IPS-15b (cell line): ENCODE measurements around the gene CHST15.

Experiments used
- H3K27me3 ChIP-seq: one replicate; pipeline ENCODE4 v1.6.1; 2013; ENCODE audit warnings: low read length; ENCODE audit not compliant: control insufficient read depth, insufficient read depth
- H3K36me3 ChIP-seq: one replicate; pipeline ENCODE4 v1.6.1; 2013; ENCODE audit warnings: low read length; ENCODE audit not compliant: control insufficient read depth, insufficient read depth
- H3K4me1 ChIP-seq: one replicate; pipeline ENCODE4 v1.6.1; 2013; ENCODE audit warnings: mild to moderate bottlenecking, low read length; ENCODE audit not compliant: control insufficient read depth, insufficient read depth
- H3K4me3 ChIP-seq: one replicate; pipeline ENCODE4 v1.5.1; 2013; ENCODE audit warnings: low read depth, low read length
- H3K9ac ChIP-seq: one replicate; pipeline ENCODE4 v1.6.1; 2013; ENCODE audit warnings: low read depth, mild to moderate bottlenecking, low read length
- H3K9me3 ChIP-seq: one replicate; pipeline ENCODE4 v1.6.1; 2013; ENCODE audit warnings: mild to moderate bottlenecking, low read length; ENCODE audit not compliant: control insufficient read depth, insufficient read depth

The CHST15 gene

DNA sequence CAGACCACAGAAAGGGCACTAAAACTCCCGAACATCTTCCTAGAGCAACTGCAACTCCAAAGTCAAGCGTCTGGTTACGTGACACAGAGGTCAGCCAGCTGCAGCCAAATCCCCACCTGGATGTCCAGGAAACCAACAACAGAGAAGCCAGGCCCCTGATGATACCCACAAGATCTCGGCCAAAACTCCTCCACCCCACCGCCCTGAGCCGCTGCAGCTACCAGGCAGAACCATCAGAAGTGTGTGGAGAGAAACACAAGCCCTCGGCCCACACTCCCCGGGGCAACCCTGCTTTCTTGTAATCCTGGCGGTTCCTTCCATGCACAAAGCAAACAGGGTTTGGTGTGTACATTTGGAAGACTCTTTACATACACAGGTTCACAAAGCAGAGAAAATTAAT lies 8.7 kb downstream of the CHST15 start:
- Histone ChIP-seq H3K4me3 (no peak overlapping the region), H3K36me3 (no peaks in the 10 kb centered on the region), H3K27me3 (no peaks in the 10 kb centered on the region), H3K4me1 (peaks cover 2% of the 10 kb centered on the region), H3K9ac (no peak overlapping the region), H3K9me3 (no peaks in the 10 kb centered on the region)

DNA sequence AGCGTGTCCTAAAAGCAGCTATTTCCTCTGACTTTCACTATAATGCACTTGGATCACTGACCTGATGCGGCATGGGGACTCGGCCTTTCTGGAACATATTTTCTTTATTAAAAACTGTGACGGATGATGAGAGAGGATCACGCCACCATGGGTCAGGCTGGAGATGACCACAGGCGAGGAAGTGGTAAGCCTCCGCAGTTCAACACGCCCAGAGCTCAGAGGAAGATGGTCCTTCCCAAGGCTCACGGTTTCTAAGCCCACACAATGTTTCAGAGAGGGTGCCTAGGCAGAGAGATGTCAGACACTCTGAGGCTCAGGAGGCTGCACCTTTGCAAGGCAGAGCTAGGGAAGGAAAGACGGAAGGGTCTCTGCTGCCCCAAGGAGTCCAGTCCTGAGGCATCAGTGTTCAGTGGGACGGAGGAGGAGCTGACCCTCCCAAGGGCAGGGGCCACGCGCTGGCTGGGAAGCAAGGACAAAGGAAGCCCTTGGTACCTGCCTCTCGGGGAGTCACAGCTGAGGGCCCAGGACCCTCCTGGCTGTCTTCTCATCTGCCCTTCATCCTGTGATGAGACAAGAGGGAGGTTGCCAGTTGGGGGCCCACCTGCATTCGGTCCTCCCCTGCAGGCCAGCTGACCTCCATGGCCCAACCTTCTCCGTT lies 9.5 kb downstream of the CHST15 start:
- Histone ChIP-seq H3K4me1 (peaks cover 2% of the 10 kb centered on the region), H3K36me3 (no peaks in the 10 kb centered on the region), H3K9me3 (no peaks in the 10 kb centered on the region), H3K27me3 (no peaks in the 10 kb centered on the region), H3K9ac (no peak overlapping the region), H3K4me3 (no peak overlapping the region)

DNA sequence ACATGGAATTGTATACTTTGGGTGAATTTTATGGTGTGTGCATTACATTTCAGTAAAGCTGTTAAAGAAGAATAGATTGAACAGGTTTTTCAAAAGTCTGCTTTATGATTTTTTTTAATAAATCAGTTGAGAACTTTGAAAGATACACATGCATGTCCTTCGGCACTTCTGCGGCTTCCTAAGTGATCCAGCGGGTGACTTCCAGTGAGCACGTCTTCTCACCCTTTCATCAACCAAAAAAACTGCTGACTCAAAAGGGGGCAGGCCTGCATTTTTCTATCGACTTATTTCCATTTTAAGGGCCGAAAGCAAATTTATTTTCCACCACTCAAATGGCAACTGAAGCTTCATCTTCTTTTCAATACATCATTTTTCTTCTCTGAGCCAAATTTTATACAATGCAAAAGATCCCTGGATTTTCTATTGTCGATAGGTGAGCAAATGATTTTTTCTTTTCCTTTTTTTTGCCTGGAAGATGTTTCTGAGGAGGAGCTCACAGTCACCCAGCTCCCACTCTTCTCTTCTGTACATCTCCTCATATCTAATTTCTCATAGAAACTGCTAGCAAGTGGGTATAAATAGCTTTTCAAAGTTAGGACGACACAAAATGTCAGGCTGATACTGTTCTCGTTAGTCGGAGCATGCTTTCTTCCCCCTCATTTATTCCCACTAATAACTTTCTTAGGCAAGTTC lies 10.2 kb downstream of the CHST15 start:
- no peaks in the 10 kb centered on the region for H3K9me3 ChIP-seq
- H3K4me1 ChIP-seq = peaks cover 2% of the 10 kb centered on the region
- H3K4me3 ChIP-seq = no peak overlapping the region
- no peaks in the 10 kb centered on the region for H3K27me3 ChIP-seq
- no peak overlapping the region for H3K9ac ChIP-seq
- no peaks in the 10 kb centered on the region for H3K36me3 ChIP-seq

DNA sequence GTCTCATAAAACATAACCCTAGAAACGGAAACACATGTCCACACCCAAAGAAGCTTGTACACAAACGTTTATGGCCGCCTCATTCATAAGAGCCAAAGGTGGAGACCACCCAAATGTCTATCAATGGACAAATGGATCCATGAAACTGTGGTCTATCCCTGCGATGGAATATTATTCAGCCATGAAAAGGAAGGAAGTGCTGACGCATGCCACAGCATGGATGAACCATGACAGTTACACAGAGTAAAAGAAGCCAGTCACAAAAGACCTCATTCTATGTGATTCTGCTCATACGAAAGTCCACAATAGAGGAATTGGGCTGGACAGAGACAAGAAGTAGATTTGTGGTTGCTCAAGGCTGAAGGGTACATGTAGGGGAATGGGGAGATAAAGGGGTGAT lies 10.8 kb downstream of the CHST15 start:
- Histone ChIP-seq H3K36me3 (no peaks in the 10 kb centered on the region), H3K27me3 (no peaks in the 10 kb centered on the region), H3K4me3 (no peak overlapping the region), H3K9me3 (no peaks in the 10 kb centered on the region), H3K9ac (no peak overlapping the region), H3K4me1 (no peaks in the 10 kb centered on the region)

DNA sequence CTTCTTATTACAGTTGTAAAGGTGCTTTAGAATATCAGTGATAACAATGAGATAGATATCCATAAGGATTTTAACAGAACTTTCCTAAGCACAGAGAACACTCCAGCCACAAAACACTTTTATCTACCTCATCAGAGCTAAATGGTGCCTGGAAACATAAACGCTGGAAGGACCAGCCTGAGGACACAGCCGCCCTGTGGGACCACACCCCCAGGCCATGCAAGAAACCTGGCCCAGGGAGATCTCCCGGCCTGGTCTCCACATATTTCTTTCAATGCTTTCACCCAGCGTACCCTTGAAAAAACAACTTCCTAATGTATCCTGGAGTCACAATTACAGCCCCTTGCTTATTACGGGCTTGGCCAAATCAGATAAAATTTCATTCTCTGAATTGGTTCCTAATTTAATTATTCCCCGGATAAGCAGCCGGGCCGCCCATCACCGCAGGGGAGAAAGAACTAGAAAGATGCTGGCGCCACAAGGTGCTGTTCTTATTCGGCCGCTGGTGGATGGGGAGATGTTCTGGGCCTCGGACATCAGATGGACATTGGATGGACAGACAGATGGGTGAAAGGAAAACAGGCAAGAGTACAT lies 11.8 kb downstream of the CHST15 start:
- H3K4me1 ChIP-seq = no peaks in the 10 kb centered on the region
- H3K36me3 ChIP-seq = no peaks in the 10 kb centered on the region
- H3K4me3 ChIP-seq = no peak overlapping the region
- H3K9ac ChIP-seq = no peak overlapping the region
- H3K9me3 ChIP-seq = no peaks in the 10 kb centered on the region
- H3K27me3 ChIP-seq = no peaks in the 10 kb centered on the region

DNA sequence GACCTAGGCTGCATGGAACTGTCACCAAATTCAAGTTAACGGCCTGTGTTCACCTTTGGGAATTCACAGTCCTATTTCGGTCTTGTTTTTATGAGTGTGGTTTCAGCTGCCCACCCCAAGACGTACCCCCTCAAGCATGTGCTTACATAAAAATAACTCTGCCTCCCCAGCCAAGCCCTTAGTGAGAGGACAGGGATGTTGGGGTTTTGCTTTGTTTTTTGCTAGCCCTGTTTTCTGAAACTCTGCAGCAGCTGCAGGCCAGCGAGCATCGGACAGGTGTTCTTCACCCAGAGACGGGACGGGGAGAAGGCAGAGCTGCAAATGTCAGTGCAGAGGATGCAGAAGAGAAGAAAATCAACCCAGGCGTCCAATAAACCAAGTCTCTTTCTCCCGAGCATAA lies 13.5 kb downstream of the CHST15 start:
- Histone ChIP-seq H3K27me3 (no peaks in the 10 kb centered on the region), H3K9ac (no peak overlapping the region), H3K4me3 (no peak overlapping the region), H3K36me3 (no peaks in the 10 kb centered on the region), H3K4me1 (peaks cover 3% of the 10 kb centered on the region), H3K9me3 (no peaks in the 10 kb centered on the region)

DNA sequence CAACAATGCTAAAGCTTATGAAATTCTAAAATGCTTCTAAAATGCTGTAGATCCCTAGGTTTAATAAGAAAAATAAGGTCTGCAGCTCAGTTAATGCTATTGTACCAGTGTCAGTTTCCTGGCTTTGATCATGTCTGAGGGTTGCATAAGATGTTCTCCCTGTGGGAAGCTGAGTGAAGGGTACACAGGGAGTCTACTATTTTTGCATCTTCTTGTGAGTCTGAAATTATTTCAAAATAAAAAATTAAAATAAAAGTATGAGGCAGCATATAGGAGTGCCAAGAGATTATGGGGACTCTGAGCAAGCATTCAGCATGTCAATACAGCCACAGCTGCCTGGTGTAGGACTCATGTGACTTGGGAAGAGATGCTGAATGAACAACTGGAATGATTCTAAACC lies 14.7 kb downstream of the CHST15 start:
- H3K36me3 ChIP-seq = no peaks in the 10 kb centered on the region
- H3K27me3 ChIP-seq = no peaks in the 10 kb centered on the region
- H3K9me3 ChIP-seq = no peaks in the 10 kb centered on the region
- H3K4me3 ChIP-seq = no peak overlapping the region
- peaks cover 3% of the 10 kb centered on the region for H3K4me1 ChIP-seq
- no peak overlapping the region for H3K9ac ChIP-seq

DNA sequence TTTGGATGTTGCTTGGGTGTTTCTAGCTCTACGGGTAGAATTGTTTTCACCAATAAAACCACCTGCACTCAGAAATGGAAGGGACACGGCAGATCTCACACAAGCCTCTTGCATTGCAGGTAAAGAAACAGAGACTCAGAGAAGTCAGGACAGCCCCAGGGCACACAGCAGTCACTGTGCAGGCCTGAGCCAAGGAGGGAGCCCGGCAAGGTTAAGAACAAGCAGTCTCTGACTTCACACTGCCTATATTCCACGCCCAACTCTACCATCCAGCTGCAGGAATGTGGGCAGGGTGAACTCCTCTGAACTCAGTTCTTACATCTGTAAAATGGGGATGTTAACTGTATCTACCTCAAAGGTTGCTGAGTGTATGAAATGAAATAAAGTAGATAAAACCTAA lies 15.4 kb downstream of the CHST15 start:
- H3K9ac ChIP-seq = no peak overlapping the region
- H3K4me1 ChIP-seq = peaks cover 3% of the 10 kb centered on the region
- H3K36me3 ChIP-seq = no peaks in the 10 kb centered on the region
- no peaks in the 10 kb centered on the region for H3K9me3 ChIP-seq
- no peaks in the 10 kb centered on the region for H3K27me3 ChIP-seq
- H3K4me3 ChIP-seq = no peak overlapping the region

DNA sequence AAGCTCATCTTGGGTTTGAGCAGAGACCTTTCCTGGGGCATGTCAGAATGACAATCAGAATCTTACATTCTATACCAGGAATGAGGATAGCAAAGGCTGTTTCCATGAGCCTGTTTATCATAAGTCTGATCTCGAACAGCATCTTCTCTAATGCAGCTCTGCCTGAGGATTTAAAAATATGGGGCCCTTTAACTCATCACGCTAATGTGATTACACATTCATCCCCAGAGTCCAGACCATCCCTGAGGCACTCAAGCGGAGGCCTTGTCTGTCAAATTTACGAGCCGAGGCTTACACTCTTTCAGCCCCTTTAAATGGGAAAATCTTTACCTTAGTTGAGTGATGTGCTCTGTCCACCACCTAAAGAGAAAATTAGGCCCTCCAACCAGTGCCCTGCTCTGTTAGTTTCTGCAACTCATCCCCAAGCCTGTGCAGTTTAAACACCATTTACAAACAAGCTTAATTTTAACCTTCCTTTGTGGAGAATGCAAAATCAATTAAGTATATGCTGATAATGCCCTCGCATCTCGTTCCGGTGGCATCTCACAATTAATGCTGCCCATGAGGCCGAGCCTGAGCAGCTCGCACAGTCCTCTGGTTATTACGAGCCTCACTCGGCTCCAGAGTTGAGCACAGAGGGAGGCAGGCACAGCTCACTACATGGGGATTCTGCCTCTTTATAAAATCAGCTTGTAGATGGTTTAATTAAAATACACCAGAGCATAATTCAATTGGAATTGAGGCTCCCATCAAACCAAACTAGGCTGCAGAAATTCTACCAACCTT lies 16.0 kb downstream of the CHST15 start:
- H3K4me3 ChIP-seq = no peak overlapping the region
- H3K9ac ChIP-seq = no peak overlapping the region
- H3K27me3 ChIP-seq = no peaks in the 10 kb centered on the region
- H3K9me3 ChIP-seq = no peaks in the 10 kb centered on the region
- no peaks in the 10 kb centered on the region for H3K36me3 ChIP-seq
- peaks cover 3% of the 10 kb centered on the region for H3K4me1 ChIP-seq

DNA sequence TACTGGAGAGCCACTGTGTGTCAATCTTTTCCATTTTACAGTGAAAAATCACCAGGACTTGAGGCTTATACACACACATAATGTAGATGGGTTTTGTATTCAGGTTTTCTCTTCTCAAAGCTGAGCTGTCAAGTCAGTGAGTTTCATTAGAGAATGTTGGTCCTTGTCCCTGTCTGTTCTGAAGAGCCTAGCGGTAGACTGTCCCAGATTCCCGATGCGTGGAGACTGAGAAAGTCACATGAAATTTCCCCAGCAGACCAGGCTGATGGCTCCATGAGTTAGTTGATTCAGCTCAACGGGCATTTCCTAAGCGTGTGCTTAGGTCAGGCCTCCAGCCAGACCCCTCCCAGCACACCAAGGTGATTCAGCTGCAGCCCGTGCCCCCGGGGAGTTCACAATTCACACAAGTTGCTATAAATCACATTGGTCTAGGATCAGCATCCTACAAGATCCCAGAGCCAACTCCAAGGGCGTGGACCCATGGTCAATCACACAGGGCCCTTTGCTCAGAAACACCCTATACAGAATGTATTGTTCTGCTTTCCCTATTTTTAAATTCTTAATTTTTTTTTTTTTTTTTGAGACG lies 17.2 kb downstream of the CHST15 start:
- H3K4me3 ChIP-seq = no peak overlapping the region
- H3K4me1 ChIP-seq = peaks cover 3% of the 10 kb centered on the region
- H3K9me3 ChIP-seq = no peaks in the 10 kb centered on the region
- no peak overlapping the region for H3K9ac ChIP-seq
- no peaks in the 10 kb centered on the region for H3K27me3 ChIP-seq
- H3K36me3 ChIP-seq = no peaks in the 10 kb centered on the region

DNA sequence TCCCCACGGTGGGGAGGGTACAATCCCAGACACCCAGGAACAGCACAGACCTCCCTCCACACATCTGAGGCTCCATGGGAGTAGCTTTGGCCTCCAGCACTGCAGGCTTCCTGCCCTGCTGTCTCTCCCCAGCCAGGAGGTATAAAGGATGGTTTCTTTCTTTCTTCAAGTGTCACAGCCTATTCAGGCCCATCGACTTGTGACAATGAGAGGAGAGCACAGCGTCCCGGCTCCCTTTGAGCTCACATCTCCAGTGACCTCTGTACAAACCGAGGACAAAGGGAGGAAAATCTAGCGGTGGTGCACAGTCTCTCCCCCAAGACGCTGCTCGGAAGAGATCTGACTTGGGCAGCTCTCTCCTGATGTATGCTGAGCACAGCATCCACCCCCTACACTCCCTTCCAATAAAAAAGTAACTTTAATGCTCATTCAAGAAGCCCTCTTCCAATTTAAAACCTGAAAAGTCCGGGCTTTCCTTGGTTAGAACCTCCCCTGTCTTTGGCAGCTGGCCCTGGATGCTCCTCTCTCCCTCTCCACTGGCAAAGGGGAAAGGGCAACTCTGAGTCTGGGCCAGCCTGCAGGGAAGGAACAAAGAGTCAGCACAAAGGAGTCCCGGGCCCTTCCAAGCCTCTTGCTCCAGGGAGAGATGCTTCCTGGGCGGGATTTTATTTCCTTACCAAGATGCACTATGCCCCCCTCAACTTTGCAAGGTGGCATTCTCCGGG lies 18.0 kb downstream of the CHST15 start:
- H3K4me3 ChIP-seq = no peak overlapping the region
- no peaks in the 10 kb centered on the region for H3K36me3 ChIP-seq
- H3K27me3 ChIP-seq = no peaks in the 10 kb centered on the region
- no peak overlapping the region for H3K9ac ChIP-seq
- H3K9me3 ChIP-seq = no peaks in the 10 kb centered on the region
- H3K4me1 ChIP-seq = peaks cover 3% of the 10 kb centered on the region
